WTC11 (cell line): Measurements from ENCODE around the gene SERINC4.

Experiments used
- AFF4 ChIP-seq: sonication (generic); formaldehyde crosslinking; IDR thresholded peaks from 2 replicates; pipeline ENCODE4 v1.8.1; 2023; ENCODE audit warnings: mild to moderate bottlenecking, missing genetic modification reagents, borderline replicate concordance
- ATF3 ChIP-seq: sonication (generic); formaldehyde crosslinking; conservative IDR thresholded peaks from 2 replicates; pipeline ENCODE4 v1.8.1; 2022; ENCODE audit warnings: mild to moderate bottlenecking, missing genetic modification reagents
- CREB1 ChIP-seq: sonication (generic); formaldehyde crosslinking; IDR thresholded peaks from 2 replicates; pipeline ENCODE4 v1.8.0; 2023; ENCODE audit warnings: mild to moderate bottlenecking, missing genetic modification reagents
- CTCF ChIP-seq: fragments of 200-600 bp; IDR thresholded peaks from 2 replicates; pipeline ENCODE4 v1.8.0; 2022; ENCODE audit warnings: antibody characterized with exemption
- E2F4 ChIP-seq: sonication (generic); formaldehyde crosslinking; IDR thresholded peaks from 2 replicates; pipeline ENCODE4 v1.8.1; 2022; ENCODE audit warnings: low read depth, mild to moderate bottlenecking, moderate library complexity, missing genetic modification reagents, borderline replicate concordance
- MAX ChIP-seq: sonication (generic); formaldehyde crosslinking; IDR thresholded peaks from 2 replicates; pipeline ENCODE4 v1.8.0; 2022; ENCODE audit warnings: mild to moderate bottlenecking, missing genetic modification reagents
- MLX ChIP-seq: sonication (generic); formaldehyde crosslinking; IDR thresholded peaks from 2 replicates; pipeline ENCODE4 v1.8.1; 2023; ENCODE audit warnings: mild to moderate bottlenecking, missing genetic modification reagents, moderate library complexity
- NFE2L1 ChIP-seq: sonication (generic); formaldehyde crosslinking; IDR thresholded peaks from 2 replicates; pipeline ENCODE4 v1.8.1; 2023; ENCODE audit warnings: missing genetic modification reagents
- NR3C1 ChIP-seq: sonication (generic); formaldehyde crosslinking; conservative IDR thresholded peaks from 2 replicates; pipeline ENCODE4 v1.8.1; 2023; ENCODE audit warnings: low read depth, mild to moderate bottlenecking, missing genetic modification reagents
- PREB ChIP-seq: sonication (generic); formaldehyde crosslinking; IDR thresholded peaks from 2 replicates; pipeline ENCODE4 v1.8.1; 2022; ENCODE audit warnings: mild to moderate bottlenecking, missing genetic modification reagents, moderate library complexity, borderline replicate concordance
- ZNF121 ChIP-seq: sonication (generic); formaldehyde crosslinking; IDR thresholded peaks from 2 replicates; pipeline ENCODE4 v1.8.0; 2023; ENCODE audit warnings: missing genetic modification reagents

GRCh38 chr15:43792761-43793476 lies 7.1 kb downstream of the SERINC4 start:
- TF ChIP-seq MAX (CRISPR knock-in tag) (no peak), E2F4 (no peak), CTCF (no peak), CREB1 (CRISPR knock-in tag) (no peak), AFF4 (no peak), PREB (CRISPR knock-in tag) (no peak), NR3C1 (CRISPR knock-in tag) (no peak), NFE2L1 (CRISPR knock-in tag) (no peak; the same call in 1 of the 2 replicates), ZNF121 (CRISPR knock-in tag) (no peak), MLX (CRISPR knock-in tag) (no peak), ATF3 (CRISPR knock-in tag) (no peak)
